HTERT RPE-1 (cell line): ENCODE measurements around the gene ZIC5.

Experiments used
- in situ Hi-C: fragments of 300-500 bp; cut with MboI; formaldehyde crosslinking; loops from 4 replicates; pipeline ENCODE4 v1.14.3; 2020; ENCODE audit warnings: low sequenced_read_pairs

The ZIC5 gene

GRCh38 chr13:99976575-99976974, 5.0 kb upstream of the ZIC5 start:
- in situ Hi-C loops, result no loop called here

DNA sequence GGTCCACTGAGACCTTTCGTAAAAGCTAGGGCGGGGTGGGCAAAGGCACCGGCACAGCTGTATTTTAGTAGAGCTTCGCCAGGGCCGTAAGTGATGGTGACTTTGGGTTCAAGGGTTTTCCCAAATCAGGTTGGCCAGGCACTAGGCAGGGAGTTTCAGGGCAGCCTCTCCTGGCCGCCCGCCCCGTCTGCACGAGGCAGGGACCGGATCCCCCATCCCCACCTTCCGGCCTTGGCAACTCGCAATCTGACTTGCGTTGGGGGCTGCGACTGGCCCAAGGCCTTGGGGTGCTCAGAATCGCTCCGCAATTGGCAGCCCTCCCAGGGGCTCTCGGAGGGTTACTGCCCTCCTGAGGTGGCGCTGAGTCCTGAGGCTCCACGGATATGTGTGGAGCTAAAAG, 4.1 kb upstream of the ZIC5 start:
- in situ Hi-C loops, result no loop called here

DNA sequence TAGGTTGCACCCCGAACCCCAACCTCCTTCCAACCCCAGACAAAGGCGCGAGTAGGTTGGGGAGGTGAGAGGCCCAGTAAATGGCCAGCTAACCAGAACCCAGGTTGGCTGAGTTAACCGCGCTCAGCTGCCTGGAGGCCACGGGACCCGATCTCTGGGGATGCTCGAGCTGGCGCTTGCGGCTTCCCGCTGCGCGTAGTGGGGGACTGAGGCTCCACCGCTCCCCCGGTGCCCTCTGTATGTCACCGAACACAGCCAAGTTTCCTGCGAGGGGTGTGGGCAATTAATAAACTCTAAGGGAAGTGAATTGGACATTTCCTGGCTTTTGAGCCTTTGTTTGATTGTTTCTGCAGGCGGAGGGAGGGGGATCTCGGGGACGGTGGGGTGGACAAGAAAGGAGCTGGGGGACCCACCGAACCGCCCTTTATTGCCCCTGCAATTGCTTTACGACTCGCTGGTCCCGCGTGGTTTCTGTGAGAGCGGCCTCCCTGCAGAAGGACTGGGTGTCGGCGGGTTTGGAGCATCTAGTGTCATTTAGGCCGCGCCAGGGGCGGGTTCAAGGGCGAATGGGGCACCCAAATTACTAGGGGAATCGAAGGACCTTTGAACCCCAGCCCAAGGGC, 3.5 kb upstream of the ZIC5 start:
- in situ Hi-C loops, result no loop called here

- in situ Hi-C loops, result no loop called here
These were observed 2.9 kb upstream of the ZIC5 start for GRCh38 chr13:99974296-99974938.

- in situ Hi-C loops, result no loop called here
These were observed 2.2 kb upstream of the ZIC5 start for GRCh38 chr13:99973808-99974185.

DNA sequence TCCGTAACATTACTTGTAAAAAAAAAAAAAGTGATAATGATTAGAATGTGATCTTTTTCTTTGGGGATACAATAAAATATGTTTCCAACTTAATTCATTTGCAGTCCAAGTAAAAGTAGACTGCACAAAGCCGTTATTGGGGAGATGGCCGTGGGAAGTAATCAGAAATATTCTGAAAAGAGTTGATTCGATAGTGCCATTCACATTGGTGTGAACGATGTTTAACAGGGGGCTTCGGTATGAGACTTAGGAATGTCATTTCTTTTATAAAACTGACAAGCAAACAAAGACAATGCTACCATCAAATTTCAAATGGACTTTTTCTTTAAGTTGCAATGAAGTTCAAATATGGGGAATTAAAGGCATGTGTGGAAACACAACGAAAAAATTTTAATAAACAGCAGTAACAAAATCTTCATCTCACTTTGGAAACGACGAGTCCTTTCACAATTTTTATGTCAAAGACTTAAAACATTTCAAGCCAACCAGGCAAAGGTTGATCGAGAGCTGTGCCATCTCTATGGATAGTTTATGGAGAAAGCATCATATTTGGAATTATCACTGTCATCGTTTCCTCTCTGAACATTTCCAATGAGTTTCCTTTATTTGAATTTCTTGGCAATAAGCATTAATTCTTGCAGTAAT, 1.7 kb upstream of the ZIC5 start:
- in situ Hi-C loops, result no loop called here

DNA sequence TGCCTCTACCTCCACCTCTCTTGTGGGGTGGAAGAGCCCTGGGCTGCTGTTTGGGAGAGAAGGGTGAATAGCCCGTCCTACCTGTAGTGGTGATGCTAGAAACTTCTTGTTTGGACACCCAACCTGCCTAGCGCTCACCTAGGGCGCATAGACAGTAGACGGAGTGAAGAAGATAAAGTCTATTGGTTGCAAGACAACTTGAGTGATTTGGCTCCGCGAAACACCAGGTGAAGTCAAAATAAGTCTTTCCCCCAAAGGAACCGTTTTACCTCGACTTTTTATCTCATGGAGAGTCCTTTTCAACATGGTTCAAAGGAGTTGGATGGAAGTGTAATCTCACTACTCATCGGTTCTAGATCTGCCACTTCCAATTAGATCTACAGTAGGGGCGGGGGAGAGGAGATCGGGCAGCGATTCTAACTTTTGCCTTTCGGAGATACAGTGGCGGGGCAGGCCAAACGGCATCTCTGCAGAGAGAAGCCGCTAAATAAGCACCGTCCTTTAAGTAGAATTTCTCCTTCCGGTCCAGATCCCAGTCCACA, 694 bp upstream of the ZIC5 start:
- in situ Hi-C loops, result no loop called here

- in situ Hi-C loops, result no loop called here
These were observed 654 bp downstream of the ZIC5 start for GRCh38 chr13:99970651-99971575.

DNA sequence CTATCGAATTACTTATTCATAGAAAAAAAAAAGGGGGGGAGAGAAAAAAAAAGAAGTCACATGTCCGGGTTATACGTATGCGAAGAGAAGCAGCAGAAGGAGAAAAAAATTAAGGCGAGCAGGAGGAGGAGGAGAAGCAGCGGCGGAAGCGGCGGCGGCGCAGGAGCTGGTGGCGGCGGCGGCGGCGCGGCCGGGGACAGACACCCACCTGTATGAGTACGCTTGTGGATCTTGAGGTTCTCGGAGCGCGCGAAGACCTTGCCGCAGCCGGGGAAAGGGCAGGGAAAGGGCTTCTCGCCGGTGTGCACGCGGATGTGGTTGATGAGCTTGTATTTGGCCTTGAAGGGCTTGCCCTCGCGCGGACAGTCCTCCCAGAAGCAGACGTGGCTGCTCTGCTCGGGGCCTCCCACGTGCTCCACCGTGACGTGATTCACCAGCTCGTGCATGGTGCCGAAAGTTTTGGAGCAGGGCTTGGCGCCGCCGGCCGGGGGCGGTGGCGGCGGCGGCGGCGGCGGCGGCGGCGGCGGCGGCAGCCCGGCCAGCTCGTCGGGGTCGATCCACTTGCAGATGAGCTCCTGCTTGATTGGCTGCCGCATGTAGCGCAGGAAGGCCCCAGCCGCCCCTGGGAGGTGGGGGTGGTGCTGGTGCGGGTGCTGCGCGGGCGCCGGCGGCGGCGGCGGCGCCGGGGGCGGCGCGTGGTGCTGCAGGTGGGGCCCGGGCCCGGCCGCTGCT, 1.5 kb downstream of the ZIC5 start:
- in situ Hi-C loops, result no loop called here

DNA sequence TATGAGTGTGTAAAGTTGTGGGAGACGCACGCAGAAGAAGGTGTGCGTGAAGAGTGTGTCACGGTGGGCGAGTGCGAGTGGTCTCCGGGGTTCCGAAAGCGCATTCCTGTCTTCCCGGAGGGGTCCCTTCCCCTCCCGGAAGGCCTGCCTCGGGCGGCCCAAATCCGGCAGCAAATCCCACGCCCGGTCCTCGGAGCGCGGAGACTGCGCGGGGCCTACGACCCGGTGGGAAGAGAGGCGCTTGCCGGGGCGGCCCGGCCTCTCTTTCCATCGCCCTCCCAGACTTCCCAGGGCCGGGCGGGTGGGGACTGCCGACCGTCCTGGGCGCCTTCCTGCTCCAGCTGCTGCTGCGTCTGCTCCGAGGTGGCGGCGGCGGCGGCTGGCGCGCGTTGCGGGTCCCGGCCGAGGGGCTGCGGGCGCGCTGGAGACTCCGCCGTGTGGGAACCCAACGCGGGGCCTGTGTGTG, 2.1 kb downstream of the ZIC5 start:
- in situ Hi-C loops, result no loop called here

DNA sequence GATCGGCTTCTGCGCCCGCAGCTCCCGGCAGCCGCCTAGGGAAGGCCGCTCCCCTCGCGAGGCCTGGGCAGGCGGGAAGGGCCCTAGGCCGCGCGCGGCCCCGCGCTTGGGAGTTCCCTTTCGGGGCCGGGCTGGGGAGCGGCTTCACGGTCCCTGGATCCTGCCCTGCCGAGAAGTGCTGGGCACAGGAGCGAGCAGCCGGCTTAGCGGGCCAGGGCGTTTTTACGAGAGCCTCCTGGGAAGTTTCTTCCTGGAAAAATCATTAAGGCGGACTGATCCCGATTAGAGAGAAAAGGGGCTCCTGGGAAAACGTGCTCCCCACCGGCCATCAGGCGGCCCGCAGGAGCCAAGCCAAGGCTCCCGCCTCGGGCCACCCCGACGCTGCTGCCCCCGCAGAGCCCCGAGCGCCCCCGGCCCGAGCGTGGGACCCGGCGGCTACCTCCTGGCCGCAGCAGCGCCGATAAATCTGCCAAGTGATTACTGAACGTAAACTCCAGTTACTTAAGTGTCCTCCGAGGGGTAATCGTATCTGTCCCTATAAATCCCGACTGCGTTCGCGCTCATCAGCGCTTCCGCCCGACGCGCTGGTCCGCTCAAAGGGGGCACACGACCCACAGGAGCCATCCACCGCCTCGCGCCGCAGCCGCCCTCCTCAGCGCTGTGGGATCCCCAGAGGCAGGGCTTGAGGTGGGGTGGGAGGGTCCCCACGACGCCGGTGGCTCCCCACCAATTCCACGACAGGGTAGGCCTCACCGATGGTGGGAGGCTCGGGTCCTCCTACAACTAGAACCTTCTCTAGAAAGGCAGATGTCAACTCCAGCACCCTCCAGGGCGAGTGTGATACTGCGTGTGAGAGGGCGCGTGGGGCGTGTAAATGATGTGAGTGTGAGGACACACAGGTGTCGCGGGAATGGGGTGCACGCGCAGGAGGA, 2.8 kb downstream of the ZIC5 start:
- in situ Hi-C loops, result no loop called here

DNA sequence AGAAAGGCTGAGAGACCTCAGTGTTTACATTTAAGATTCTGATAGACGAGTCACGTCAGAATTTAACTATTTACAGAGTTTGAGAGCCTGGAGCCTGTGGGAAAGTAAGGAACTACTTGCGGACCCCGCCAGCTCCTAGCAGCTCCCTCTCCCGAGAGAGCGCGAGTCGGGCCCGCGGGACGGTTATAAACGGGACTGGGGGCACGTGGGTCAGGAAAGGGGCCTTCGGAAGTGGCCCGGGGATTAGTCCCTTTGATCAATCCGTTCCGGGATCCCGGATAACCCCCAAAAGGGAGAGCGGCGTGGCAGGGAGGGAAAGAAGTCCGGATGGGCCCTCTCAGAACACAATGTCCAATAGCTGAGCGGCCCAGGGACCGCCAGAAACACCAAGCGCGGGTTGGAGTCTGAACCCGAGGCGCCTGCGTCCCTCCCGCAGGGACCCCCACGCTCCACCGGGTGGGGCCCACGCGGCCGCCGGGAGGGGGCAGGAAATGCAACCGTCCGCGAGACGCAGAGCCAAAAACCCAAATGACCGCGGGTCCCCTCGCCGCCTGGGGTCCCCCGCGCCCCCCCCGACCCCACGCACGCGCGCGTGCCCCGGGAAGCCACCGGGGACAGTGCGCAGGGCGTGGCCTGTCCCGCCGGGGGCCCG, 3.6 kb downstream of the ZIC5 start:
- in situ Hi-C loops, result no loop called here

GRCh38 chr13:99967498-99967868, 4.1 kb downstream of the ZIC5 start:
- in situ Hi-C loops, result no loop called here

DNA sequence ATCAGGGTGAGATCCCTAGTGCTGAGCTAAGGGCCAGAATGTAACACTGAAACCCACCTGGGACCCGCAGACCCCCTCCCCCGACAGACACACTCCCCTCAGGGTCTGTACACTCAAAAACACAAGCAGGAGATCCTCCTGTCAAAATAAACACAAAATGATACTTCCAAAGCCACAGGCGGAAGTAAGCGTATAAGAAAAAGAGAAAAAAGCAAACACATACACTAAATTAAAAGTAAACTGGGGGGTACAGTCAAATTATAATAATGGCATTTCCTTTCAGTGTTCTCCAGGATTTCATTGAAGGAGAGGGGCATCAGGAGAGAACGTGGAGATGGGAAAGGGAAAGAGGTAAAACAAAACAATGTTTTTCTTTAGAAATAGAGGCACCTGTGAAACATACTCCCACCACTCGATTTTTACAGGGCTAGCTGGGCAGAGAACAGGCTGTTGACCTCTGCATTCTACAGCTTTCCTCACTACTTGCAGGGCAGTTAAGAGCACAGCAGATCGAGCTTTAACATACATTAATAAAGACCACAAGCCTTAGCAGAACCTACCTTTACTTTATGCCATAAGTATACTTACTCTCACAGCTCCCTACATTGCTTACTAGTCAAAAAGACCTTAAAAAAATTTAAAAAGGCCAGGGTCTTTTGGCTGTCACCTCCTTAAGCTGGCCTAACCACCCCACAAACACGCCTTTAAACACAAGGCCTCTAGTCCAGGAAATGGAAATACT, 5.3 kb downstream of the ZIC5 start:
- in situ Hi-C loops, result no loop called here

- in situ Hi-C loops, result no loop called here
These were observed 6.1 kb downstream of the ZIC5 start for GRCh38 chr13:99965329-99966000.

DNA sequence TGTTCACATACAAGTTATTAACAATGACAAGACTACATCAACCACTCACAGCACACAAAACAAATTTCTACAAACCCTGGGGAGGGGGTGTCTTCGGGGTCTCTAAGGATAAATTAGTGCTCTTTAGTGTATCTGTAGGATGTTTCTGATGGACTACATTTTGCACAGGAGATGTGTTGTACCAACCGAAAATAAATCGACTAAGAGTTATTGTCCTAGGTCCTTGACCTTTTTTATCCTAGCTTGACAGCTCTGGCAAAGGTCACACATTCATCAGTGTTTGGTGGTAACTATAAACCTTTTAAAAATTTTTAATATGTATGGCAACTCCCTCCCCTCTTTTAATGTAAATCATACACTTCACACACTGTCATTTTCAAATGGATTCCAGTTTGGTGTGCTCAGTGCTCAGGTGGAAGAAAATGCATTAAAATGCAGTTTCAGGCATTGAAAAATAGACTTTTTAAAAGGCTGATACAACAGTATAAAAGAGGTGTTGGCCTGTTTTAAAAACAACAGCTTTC, 7.7 kb downstream of the ZIC5 start:
- in situ Hi-C loops, result no loop called here

DNA sequence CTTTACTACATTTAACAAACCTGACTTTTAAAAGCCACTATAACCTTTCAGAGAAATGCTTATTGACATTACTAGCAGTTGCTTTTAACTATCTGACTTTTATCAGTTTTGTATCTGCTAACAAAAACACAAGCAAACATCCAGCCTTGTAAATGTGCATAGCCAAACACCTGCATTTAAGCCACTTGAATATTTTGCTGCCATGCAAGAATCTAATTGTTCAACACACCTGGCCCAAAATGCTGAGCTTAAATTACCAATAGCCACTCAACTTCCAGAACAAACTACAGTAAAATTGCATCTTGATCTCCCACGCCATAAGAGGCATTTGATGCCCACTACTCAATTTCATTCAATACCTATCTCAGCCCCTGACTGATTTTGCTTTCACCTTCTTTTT, 9.3 kb downstream of the ZIC5 start:
- in situ Hi-C loops, result no loop called here
